ENCODE results near the gene CKB.

CKB gene

GRCh38 chr14:103510724-103511693, 11.6 kb downstream of the CKB start:
- no peak for DNase-seq

DNA sequence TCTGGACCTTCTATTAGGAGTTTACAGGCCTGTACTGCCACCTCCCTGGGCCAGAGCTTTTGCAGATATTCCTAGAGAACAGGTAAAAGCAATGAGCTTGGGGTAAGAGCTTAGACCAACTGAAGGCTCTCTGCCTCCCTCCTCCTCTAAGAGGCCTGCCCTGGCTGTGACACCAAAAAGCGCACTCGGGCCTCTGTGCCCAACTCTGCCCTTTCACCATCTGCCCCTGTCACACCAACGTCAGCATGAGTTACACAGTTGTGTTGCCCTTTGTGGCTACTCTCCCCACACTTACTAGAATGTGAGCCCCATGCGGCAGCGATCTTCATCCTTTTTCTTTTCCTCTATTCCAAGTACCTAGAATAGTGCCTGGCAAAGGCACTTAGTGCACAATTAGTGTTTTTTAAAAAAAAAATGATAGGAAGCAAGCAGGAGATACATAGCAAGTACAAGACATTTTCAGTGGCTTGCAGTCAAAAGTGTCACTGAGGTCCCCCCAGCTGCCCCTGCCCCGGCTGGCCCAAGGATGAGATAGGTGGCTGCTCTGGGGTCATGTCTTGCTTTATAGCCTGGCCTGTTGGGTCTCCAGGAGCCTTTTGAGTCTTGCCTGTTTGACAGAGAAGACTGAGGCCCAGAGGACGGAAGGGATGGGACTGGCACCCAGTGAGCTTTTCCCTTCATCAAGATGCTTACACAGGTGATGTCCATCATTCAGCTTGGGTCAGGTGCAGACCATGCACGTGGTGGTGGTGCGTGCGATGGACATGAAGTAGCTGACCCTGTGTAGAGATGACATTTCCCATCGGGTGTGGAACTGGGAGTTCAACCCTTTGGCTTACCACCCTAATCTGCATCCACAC, 12.5 kb downstream of the CKB start:
- no peak for DNase-seq

DNA sequence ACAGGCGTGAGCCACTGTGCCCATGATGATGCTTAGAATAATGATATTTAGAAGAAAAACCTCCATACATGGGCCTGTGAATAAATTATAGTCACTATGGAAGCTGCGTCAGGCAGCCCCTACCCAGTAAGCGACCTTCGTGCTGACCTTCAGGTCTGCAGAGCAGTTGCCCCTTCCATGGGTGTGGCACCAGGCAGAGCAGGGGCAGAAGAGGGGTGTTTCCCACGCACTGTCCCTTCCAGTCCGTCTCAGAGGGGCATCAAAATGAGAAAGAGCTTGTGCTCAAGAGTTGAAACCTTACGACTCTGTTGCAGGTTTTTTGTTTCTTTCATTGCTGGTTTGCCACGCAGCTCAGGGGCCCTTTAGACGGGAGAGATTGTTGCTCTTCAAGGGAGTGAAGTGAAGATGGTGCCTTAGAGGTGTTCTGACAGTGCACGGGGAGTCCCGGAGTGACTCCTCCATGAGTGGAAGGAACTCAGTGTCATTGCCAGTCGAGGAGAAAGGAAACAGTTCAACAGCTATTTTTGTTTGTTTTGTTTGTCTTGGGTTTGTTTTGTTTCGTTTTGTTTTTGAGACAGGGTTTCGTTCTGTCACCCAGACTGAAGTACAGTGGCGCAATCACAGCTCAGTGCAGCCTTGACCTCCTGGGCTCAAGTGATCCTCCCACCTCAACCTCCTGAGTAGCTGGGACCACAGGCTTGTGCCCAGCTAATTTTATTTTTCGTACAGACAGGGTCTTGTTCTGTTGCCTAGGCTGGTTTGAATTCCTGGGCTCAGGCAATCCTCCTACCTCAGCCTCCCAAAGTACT, 13.9 kb downstream of the CKB start:
- no peak for DNase-seq

- no peak for DNase-seq
Measured at GRCh38 chr14:103507751-103508150, 14.9 kb downstream of the CKB start.

DNA sequence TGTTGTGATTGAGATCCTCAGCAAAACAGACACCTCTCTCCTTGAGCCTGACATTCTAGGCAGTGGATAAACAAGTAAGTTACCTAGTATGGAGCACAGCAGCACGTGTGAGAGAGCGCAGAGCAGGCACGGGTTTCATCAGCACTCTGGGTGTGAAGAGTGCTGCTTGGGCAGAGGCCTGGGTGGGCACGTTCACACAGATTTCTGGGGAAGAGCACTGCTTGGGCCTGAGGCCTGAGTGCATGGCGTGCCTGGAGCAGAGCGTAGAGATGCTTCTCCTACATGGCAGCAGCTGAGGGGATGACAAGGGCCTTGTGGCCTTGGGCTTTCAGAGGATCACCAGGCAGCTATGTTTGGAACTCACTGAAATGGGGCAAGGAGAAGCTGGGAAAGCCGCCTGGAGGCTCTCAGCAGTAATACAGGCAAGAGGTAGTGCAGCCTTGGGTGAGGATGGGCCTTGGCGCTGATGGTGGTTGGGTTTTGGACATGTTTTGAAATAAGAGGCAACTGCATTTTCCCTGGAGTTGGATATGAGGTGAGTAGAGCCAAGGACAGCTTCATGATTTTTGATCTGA, 17.6 kb downstream of the CKB start:
- DNase-seq: no peak

GRCh38 chr14:103503296-103503695, 19.3 kb downstream of the CKB start:
- no peak for DNase-seq

- no peak for DNase-seq
Measured at GRCh38 chr14:103502877-103503276, 19.8 kb downstream of the CKB start.

- no peak for DNase-seq
Measured at GRCh38 chr14:103501921-103502669, 20.5 kb downstream of the CKB start.

- DNase-seq: no peak
Measured at GRCh38 chr14:103501041-103501870, 21.4 kb downstream of the CKB start.

GRCh38 chr14:103500148-103500990, 22.3 kb downstream of the CKB start:
- peak; percentile 63 for DNase-seq

DNA sequence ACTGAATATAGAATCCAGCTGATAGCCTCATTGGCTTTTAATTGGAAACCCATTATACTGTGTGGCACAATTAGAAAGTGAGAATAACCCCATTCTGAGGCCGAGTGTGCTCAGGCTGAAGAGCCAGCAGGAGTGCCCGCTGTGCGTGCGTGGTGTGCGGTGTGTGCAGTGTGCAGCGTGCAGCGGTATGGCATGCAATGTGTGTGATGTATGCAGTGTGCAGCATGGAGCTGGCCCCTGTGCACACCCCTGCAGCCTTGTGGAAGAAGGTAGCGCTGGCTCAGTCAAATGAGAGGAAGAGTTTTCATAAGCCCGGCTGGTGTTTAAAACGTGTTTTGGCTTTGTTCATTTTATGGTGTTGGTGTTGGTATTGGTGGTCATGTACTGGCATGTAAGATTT, 22.9 kb downstream of the CKB start:
- DNase-seq: no peak

DNA sequence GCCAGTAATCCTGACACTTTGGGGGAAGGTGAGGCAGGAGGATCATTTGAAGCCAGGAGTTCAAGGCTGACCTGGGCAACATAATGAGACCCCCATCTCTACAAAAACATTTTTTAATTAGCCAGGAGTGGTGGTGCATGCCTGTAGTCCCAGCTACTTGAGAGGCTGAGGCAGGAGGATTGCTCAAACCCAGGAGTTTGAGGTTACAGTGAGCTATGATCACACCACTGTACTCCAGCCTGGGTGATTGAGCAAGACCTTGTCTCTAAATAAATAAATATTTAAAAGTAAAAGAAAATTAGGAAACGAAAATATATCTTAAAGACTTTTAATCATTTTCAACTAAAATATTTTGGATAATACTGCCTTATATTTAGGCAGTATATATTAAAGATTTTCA, 25.9 kb downstream of the CKB start:
- no peak for DNase-seq

DNA sequence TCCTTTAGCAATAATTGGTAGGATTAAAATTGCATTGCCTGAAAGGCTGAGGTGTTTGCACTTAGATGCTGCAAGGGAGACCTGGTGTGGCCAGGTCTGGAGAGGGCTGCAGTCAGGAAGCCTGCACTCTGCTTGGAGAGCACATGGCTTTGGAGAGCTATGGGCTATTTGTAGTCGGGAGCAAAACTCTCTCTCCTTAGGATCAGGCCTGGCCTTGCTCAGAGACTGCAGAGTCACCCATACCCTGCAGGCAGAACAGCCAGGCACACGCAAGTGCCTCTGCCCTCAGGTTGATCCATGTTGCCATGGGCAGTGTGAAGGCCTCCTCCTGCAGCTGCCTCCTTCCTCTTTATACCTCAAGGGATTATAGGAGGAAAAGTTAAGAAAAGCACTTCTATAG, 26.8 kb downstream of the CKB start:
- DNase-seq: no peak

DNA sequence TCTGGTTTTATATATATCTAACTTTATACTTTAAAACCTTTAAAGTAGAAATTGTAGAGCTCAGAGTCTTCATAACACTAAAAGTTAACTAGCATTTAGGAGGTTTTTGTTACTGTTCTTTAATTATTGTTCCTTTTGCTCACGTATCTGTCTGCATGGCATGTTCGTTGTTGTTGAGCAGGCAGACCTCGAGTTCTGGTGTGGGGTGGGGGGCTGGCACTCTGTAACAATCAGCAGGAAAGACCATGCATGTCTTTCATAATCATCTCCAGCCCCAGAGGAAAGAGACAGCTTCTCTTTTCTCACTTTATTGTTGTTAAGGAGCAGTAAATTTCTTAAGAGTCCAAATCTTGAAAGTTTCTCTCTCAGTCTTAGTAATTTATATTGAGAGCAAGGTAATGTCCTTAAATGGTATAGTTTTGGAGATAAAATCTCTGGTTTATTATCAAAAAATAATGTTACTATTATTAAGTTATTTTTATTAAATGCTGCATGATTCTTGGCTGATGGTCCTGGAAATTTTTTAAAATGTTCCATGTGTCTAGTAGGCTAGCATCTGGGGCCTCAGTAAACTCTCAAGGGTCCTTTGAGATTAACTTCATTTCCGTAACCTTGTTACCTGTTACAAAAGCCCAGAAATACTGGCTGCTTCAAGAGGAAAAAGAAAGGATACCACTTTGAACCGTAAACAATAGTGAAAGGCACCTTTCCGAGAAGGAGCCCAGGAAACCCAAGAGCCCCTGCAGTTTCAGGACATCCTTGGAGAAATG, 30.3 kb downstream of the CKB start:
- DNase-seq: no peak

- no peak for DNase-seq
Measured at GRCh38 chr14:103491691-103492090, 30.9 kb downstream of the CKB start.

DNA sequence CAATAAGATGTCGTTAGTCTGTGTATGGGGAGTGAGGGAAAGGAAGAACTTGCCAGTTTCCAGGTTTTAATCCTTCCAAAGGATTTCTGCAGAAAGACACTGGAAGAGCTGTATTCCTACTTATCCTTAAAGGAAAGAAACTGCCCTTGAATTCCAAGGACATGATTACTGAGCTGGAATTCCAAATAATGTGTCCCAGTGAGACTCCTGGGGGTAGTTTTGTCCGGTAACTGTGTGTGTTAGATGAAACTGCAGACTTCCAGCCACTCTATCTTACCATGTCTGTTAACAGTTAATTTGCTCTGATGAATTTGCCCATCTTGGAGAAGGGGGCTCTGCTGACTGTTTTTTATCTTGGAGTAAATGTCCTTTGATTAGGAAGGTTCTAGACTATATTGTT, 33.0 kb downstream of the CKB start:
- no peak for DNase-seq

GRCh38 chr14:103488960-103489359, 33.7 kb downstream of the CKB start:
- no peak for DNase-seq

DNA sequence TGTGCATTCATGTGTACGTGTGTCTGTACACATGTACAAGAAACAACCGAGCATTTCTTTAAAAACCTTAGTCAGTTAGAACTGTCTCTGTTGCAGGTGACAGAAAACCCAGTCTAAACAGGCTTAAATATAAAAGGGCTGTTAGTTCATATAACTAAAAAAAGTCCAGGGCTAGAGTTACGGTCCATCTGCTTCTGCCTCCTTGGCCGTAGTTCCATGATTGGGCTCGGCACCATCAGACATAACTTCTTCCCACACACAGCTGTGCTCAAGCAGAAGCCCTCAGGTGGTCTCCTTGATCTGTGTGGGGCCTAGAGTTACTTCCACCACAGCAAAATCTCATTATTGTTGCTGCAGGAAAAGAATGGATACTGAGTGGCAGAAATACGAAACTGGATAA, 34.6 kb downstream of the CKB start:
- DNase-seq: no peak

DNA sequence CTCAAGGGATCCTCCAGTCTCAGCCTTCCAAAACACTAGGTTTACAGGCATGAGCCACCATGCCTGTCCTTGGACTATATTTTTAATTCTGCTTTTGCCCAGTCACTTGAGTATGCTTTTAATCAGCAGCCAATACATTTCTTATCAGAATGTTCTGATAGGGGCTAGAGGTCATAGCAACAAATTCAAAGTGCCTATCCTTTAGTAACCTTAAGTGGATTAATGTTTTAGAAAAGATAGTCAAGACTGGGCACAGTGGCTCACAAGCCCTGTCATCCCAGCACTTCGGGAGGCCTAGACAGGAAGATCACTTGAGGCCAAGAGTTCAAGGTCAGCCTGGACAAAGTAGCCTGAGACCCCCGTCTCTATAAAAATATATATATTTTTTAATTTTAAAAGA, 37.1 kb downstream of the CKB start:
- no peak for DNase-seq

Measured in RPMI8226 (cell line).